Ovary (tissue), 3 donors: Measurements from ENCODE around the gene REL.
"Not testable (repeated sequence)": the region's sequence is repeated elsewhere in the genome, so short reads cannot be mapped to it uniquely, and the experiment has no call there.

ENCODE experiments used
- CTCF ChIP-seq, 3 donors: fragments of 450-650 bp in 2 of 3; fragments of 200-600 bp in 1 of 3; IDR thresholded peaks; one replicate each; pipeline versions ENCODE4 v1.5.1 to v1.8.0; 2016 to 2022; ENCODE audit warnings: antibody characterized with exemption in 3 of 3, mild to moderate bottlenecking in 1 of 3
- EP300 ChIP-seq: sonication (generic); formaldehyde crosslinking; IDR thresholded peaks from one replicate; pipeline ENCODE4 v1.6.1; 2017; ENCODE audit warnings: antibody characterized with exemption
- POLR2A ChIP-seq: fragments of 450-650 bp; IDR thresholded peaks from one replicate; pipeline ENCODE4 v1.6.1; 2017; ENCODE audit warnings: antibody characterized with exemption, mild to moderate bottlenecking, moderate library complexity
- donor health status: DM: no; HTN: no; CAD: no.

DNA sequence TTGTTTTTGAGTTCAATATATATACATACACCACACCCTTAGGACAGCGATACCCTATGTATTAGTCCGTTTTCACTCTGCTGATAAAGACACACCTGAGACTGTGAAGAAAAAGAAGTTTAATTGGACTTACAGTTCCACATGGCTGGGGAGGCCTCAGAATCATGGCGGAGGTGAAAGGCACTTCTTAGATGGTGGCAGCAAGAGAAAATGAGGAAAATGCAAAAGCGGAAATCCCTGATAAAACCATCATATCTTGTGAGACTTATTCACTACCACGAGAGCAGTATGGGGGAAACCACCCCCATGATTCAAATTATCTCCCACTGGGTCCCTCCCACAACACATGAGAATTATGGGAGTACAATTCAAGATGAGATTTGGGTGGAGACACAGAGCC, 24.5 kb downstream of the REL start:
- not testable (repeated sequence) for TF ChIP-seq CTCF (IDR thresholded peaks at IDR 0.05); POLR2A; EP300
